IPS DF 6.9 (cell line): Measurements from ENCODE around the gene TECPR2.

Source experiments
- DNase-seq: peaks from one replicate; pipeline ENCODE4 v3.0.0-alpha.2; 2013; ENCODE audit warnings: low read depth, low spot score
- H3K27ac ChIP-seq: one replicate; pipeline ENCODE4 v1.5.1; 2013; ENCODE audit warnings: low read length, control low read depth
- H3K27me3 ChIP-seq: 2 replicates; pipeline ENCODE4 v1.6.1; 2013; ENCODE audit warnings: mild to moderate bottlenecking, low read length; ENCODE audit not compliant: control insufficient read depth, insufficient read depth
- H3K36me3 ChIP-seq: 2 replicates; pipeline ENCODE4 v1.6.1; 2013; ENCODE audit warnings: low read length; ENCODE audit not compliant: control insufficient read depth, insufficient read depth
- H3K4me1 ChIP-seq: 2 replicates; pipeline ENCODE4 v1.6.1; 2013; ENCODE audit warnings: low read length; ENCODE audit not compliant: control insufficient read depth, insufficient read depth
- H3K4me3 ChIP-seq: 2 replicates; pipeline ENCODE4 v1.5.1; 2013; ENCODE audit warnings: mild to moderate bottlenecking, low read length
- H3K9me3 ChIP-seq: 2 replicates; pipeline ENCODE4 v1.6.1; 2013; ENCODE audit warnings: low read length, inconsistent platforms; ENCODE audit not compliant: control insufficient read depth, insufficient read depth
- WGBS: extraction: QIAGEN DNeasy Blood & Tissue Kit; methylation state at CpG from one replicate; pipeline ENCODE4 v1.1.7; 2013; ENCODE audit warnings: mixed read lengths, missing lambda C conversion rate; ENCODE audit not compliant: insufficient read length, insufficient coverage; 5-methylcytosine and 5-hydroxymethylcytosine counted together

The TECPR2 gene

GRCh38 chr14:102462391-102462790, 99.7 kb downstream of the TECPR2 start:
- Histone ChIP-seq H3K27me3 (no peaks in the 10 kb centered on the region), H3K4me1 (no peaks in the 10 kb centered on the region), H3K27ac (no peak overlapping the region), H3K4me3 (no peak overlapping the region), H3K9me3 (no peaks in the 10 kb centered on the region), H3K36me3 (peaks cover 3% of the 10 kb centered on the region; the same call in 1 of the 2 replicates)
- no peak for DNase-seq
- WGBS = 100% methylated on average over 1 of the region's 4 CpGs

- Histone ChIP-seq H3K9me3 (no peaks in the 10 kb centered on the region), H3K4me1 (no peaks in the 10 kb centered on the region), H3K36me3 (no peaks in the 10 kb centered on the region), H3K27ac (no peak overlapping the region), H3K4me3 (no peak overlapping the region), H3K27me3 (no peaks in the 10 kb centered on the region)
- WGBS = no CpG with 5 or more reads among the region's 4 CpGs
- no peak for DNase-seq
These were observed 101.3 kb downstream of the TECPR2 start for GRCh38 chr14:102464006-102464405.

- no CpG with 5 or more reads among the region's 6 CpGs for WGBS
- Histone ChIP-seq H3K4me3 (no peak overlapping the region), H3K9me3 (no peaks in the 10 kb centered on the region), H3K4me1 (no peaks in the 10 kb centered on the region), H3K27me3 (no peaks in the 10 kb centered on the region), H3K36me3 (no peaks in the 10 kb centered on the region), H3K27ac (no peak overlapping the region)
- no peak for DNase-seq
These were observed 102.2 kb downstream of the TECPR2 start for GRCh38 chr14:102464846-102465341.

- Histone ChIP-seq H3K27ac (no peak overlapping the region), H3K4me3 (no peak overlapping the region), H3K9me3 (no peaks in the 10 kb centered on the region), H3K36me3 (no peaks in the 10 kb centered on the region), H3K4me1 (no peaks in the 10 kb centered on the region), H3K27me3 (no peaks in the 10 kb centered on the region)
- WGBS = no CpG with 5 or more reads among the region's 1 CpG
- no peak for DNase-seq
These were observed 106.5 kb downstream of the TECPR2 start for GRCh38 chr14:102469261-102469660.

- Histone ChIP-seq H3K27ac (no peak overlapping the region), H3K9me3 (no peaks in the 10 kb centered on the region), H3K36me3 (no peaks in the 10 kb centered on the region), H3K4me3 (no peak overlapping the region), H3K4me1 (no peaks in the 10 kb centered on the region), H3K27me3 (no peaks in the 10 kb centered on the region)
- no peak for DNase-seq
- no CpG with 5 or more reads among the region's 8 CpGs for WGBS
These were observed 109.4 kb downstream of the TECPR2 start for GRCh38 chr14:102471921-102472790.

- Histone ChIP-seq H3K36me3 (no peaks in the 10 kb centered on the region), H3K27ac (no peak overlapping the region), H3K27me3 (no peaks in the 10 kb centered on the region), H3K4me1 (no peaks in the 10 kb centered on the region), H3K4me3 (no peak overlapping the region), H3K9me3 (no peaks in the 10 kb centered on the region)
- WGBS = no CpG with 5 or more reads among the region's 9 CpGs
- DNase-seq = no peak
These were observed 110.0 kb downstream of the TECPR2 start for GRCh38 chr14:102472791-102473150.

GRCh38 chr14:102473559-102473958, 110.8 kb downstream of the TECPR2 start:
- WGBS = no CpG with 5 or more reads among the region's 2 CpGs
- H3K27ac ChIP-seq = no peak overlapping the region

GRCh38 chr14:102474934-102475333, 112.2 kb downstream of the TECPR2 start:
- H3K4me3 ChIP-seq = no peak overlapping the region
- H3K9me3 ChIP-seq = no peaks in the 10 kb centered on the region
- no CpG with 5 or more reads among the region's 5 CpGs for WGBS
- H3K36me3 ChIP-seq = no peaks in the 10 kb centered on the region
- no peak for DNase-seq
- H3K27ac ChIP-seq = no peak overlapping the region
- H3K4me1 ChIP-seq = no peaks in the 10 kb centered on the region
- no peaks in the 10 kb centered on the region for H3K27me3 ChIP-seq

More at GRCh38 chr14:102473559-102473958, 110.8 kb downstream of the TECPR2 start:
- no peak for DNase-seq
- H3K27me3 ChIP-seq = no peaks in the 10 kb centered on the region
- H3K4me1 ChIP-seq = no peaks in the 10 kb centered on the region
- H3K9me3 ChIP-seq = no peaks in the 10 kb centered on the region
- no peaks in the 10 kb centered on the region for H3K36me3 ChIP-seq
- H3K4me3 ChIP-seq = no peak overlapping the region

GRCh38 chr14:102479107-102479506, 116.4 kb downstream of the TECPR2 start:
- H3K36me3 ChIP-seq = no peaks in the 10 kb centered on the region
- H3K27me3 ChIP-seq = no peaks in the 10 kb centered on the region
- no peak for DNase-seq
- no peaks in the 10 kb centered on the region for H3K4me1 ChIP-seq
- no CpG with 5 or more reads among the region's 2 CpGs for WGBS
- no peak overlapping the region for H3K27ac ChIP-seq
- no peak overlapping the region for H3K4me3 ChIP-seq
- H3K9me3 ChIP-seq = no peaks in the 10 kb centered on the region

- Histone ChIP-seq H3K4me1 (no peaks in the 10 kb centered on the region), H3K27ac (no peak overlapping the region), H3K27me3 (no peaks in the 10 kb centered on the region), H3K9me3 (no peaks in the 10 kb centered on the region), H3K36me3 (no peaks in the 10 kb centered on the region), H3K4me3 (no peak overlapping the region)
- DNase-seq = no peak
- WGBS = no CpG with 5 or more reads among the region's 7 CpGs
These were observed 117.0 kb downstream of the TECPR2 start for GRCh38 chr14:102479777-102480176.

- no peaks in the 10 kb centered on the region for H3K9me3 ChIP-seq
- no peak overlapping the region for H3K4me3 ChIP-seq
- DNase-seq = no peak
- H3K27me3 ChIP-seq = no peaks in the 10 kb centered on the region
- H3K27ac ChIP-seq = no peak overlapping the region
- no peaks in the 10 kb centered on the region for H3K36me3 ChIP-seq
- no CpG with 5 or more reads among the region's 4 CpGs for WGBS
- no peaks in the 10 kb centered on the region for H3K4me1 ChIP-seq
These were observed 118.6 kb downstream of the TECPR2 start for GRCh38 chr14:102481371-102481770.
